Brain pericyte (primary cell): ENCODE data around the gene TMEM30B.

Source experiments
- DNase-seq: peaks from one replicate; pipeline ENCODE4 v3.0.0-alpha.2; 2012; ENCODE audit warnings: low read depth, low spot score

The TMEM30B gene

GRCh38 chr14:61298824-61299223, 17.7 kb upstream of the TMEM30B start:
- no peak for DNase-seq

GRCh38 chr14:61297581-61297980, 16.4 kb upstream of the TMEM30B start:
- no peak for DNase-seq

- DNase-seq, result no peak
Observed at GRCh38 chr14:61296719-61297502, 15.8 kb upstream of the TMEM30B start.

GRCh38 chr14:61296151-61296550, 15.0 kb upstream of the TMEM30B start:
- DNase-seq, result no peak

GRCh38 chr14:61290701-61291100, 9.6 kb upstream of the TMEM30B start:
- no peak for DNase-seq

- no peak for DNase-seq
Observed at GRCh38 chr14:61288720-61289119, 7.6 kb upstream of the TMEM30B start.

- no peak for DNase-seq
Observed at GRCh38 chr14:61288228-61288627, 7.1 kb upstream of the TMEM30B start.

GRCh38 chr14:61287196-61287595, 6.1 kb upstream of the TMEM30B start:
- DNase-seq, result no peak

GRCh38 chr14:61285364-61285763, 4.2 kb upstream of the TMEM30B start:
- DNase-seq, result no peak

GRCh38 chr14:61284001-61284400, 2.9 kb upstream of the TMEM30B start:
- DNase-seq, result no peak

GRCh38 chr14:61282746-61283145, 1.6 kb upstream of the TMEM30B start:
- DNase-seq, result no peak

GRCh38 chr14:61281948-61282275, 774 bp upstream of the TMEM30B start:
- no peak for DNase-seq

- DNase-seq, result no peak
Observed at GRCh38 chr14:61280526-61281185, 482 bp downstream of the TMEM30B start.

GRCh38 chr14:61280092-61280525, 1.0 kb downstream of the TMEM30B start:
- DNase-seq, result no peak

- DNase-seq, result no peak
Observed at GRCh38 chr14:61279082-61279481, 2.1 kb downstream of the TMEM30B start.

- no peak for DNase-seq
Observed at GRCh38 chr14:61277784-61278183, 3.4 kb downstream of the TMEM30B start.

GRCh38 chr14:61277232-61277631, 3.9 kb downstream of the TMEM30B start:
- DNase-seq, result no peak

- no peak for DNase-seq
Observed at GRCh38 chr14:61271552-61271951, 9.6 kb downstream of the TMEM30B start.

GRCh38 chr14:61270714-61271113, 10.4 kb downstream of the TMEM30B start:
- DNase-seq, result no peak

- DNase-seq, result peak; percentile 52
Observed at GRCh38 chr14:61269321-61270083, 11.6 kb downstream of the TMEM30B start.

GRCh38 chr14:61268812-61269211, 12.3 kb downstream of the TMEM30B start:
- no peak for DNase-seq

- DNase-seq, result no peak
Observed at GRCh38 chr14:61266891-61267740, 14.0 kb downstream of the TMEM30B start.
